HCT116 (cell line): ENCODE data around the gene SNPH.

Experiments
- ATF3 ChIP-seq: IDR thresholded peaks from 2 replicates; pipeline ENCODE4 v1.6.1; 2012
- CTCF ChIP-seq, 3 experiments: fragments of 200-600 bp in 1 of 3; sonication (generic) in 1 of 3; IDR thresholded peaks in 2 of 3; conservative IDR thresholded peaks in 1 of 3; 2 replicates each; pipeline ENCODE4 v1.5.1; 2012 to 2017; ENCODE audit warnings: low read depth in 2 of 3, low read length in 2 of 3, antibody characterized with exemption in 1 of 3, borderline replicate concordance in 1 of 3, control low read depth in 1 of 3, mild to moderate bottlenecking in 1 of 3, mixed read lengths in 1 of 3, mixed run types in 1 of 3, moderate library complexity in 1 of 3; ENCODE audit not compliant: insufficient read depth in 1 of 3
- EGR1 ChIP-seq: IDR thresholded peaks from 2 replicates; pipeline ENCODE4 v1.6.1; 2012; ENCODE audit warnings: low read depth
- EZH2 ChIP-seq: fragments of 200-600 bp; sonication (generic); IDR thresholded peaks from 2 replicates; pipeline ENCODE4 v1.6.1; 2017; ENCODE audit warnings: antibody characterized with exemption, mixed run types
- EZH2phosphoT487 ChIP-seq: fragments of 200-600 bp; IDR thresholded peaks from 2 replicates; pipeline ENCODE4 v1.6.1; 2018; ENCODE audit warnings: antibody characterized with exemption, borderline replicate concordance
- POLR2A ChIP-seq: IDR thresholded peaks from 2 replicates; pipeline ENCODE4 v1.7.0; 2011; ENCODE audit warnings: borderline replicate concordance; ENCODE audit not compliant: insufficient read depth, insufficient read length; ENCODE audit errors: extremely low read depth
- POLR2AphosphoS5 ChIP-seq: IDR thresholded peaks from 2 replicates; pipeline ENCODE4 v1.6.1; 2011; ENCODE audit warnings: mild to moderate bottlenecking, low read depth, low read length, moderate library complexity
- RAD21 ChIP-seq: IDR thresholded peaks from 2 replicates; pipeline ENCODE4 v1.6.1; 2012; ENCODE audit warnings: low read depth, mild to moderate bottlenecking
- REST ChIP-seq: IDR thresholded peaks from 2 replicates; pipeline ENCODE4 v1.6.1; 2012; ENCODE audit warnings: low read depth
- SRF ChIP-seq: IDR thresholded peaks from 2 replicates; pipeline ENCODE4 v1.6.1; 2012; ENCODE audit warnings: low read depth
- TCF7L2 ChIP-seq: IDR thresholded peaks from 2 replicates; pipeline ENCODE4 v1.7.0; 2011; ENCODE audit warnings: borderline replicate concordance, inconsistent platforms; ENCODE audit not compliant: insufficient read depth, insufficient read length; ENCODE audit errors: extremely low read depth

DNA sequence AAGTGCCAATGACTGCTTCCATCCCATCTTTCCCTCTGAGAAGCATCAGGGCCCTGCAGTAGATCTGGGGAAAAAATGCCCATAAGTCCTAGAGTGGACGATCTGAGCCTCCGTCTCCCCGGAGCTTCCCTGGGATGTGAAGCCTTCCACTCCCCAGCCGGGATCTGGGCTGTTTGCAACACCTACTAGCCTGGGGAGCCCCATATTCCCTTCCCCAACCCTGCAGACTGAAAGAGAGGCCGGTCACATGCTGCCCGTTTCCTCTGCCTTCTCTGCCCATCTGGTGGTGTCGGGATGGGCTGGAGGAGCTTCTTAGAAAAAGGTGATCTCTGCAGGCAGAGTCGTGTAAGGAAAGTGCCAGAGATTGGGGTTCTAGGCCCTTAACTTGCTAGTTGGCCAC is 1.1 kb downstream of the SNPH start:
- TF ChIP-seq POLR2A (no peak), POLR2AphosphoS5 (no peak), CTCF (IDR thresholded peaks at IDR 0.05 in 2 of 3, conservative IDR thresholded peaks at IDR 0.05 in 1 of 3; ENCODE audit: borderline replicate concordance in 1 of 3, insufficient read depth in 1 of 3, low read depth in 2 of 3, low read length in 2 of 3) (no peak), TCF7L2 (no peak), REST (no peak), SRF (no peak), EZH2 (no peak), ATF3 (no peak), EZH2phosphoT487 (no peak), EGR1 (no peak), RAD21 (no peak)
